HG03196 (cell line): Measurements from ENCODE around the gene AMBP.

ENCODE experiments used
- ATAC-seq: cut with Tn5 transposase; IDR thresholded peaks from one replicate; pipeline ENCODE4 v1.9.1; 2021; ENCODE audit not compliant: unreplicated experiment

AMBP gene

GRCh38 chr9:114112778-114113584, 34.9 kb upstream of the AMBP start:
- no peak for ATAC-seq

DNA sequence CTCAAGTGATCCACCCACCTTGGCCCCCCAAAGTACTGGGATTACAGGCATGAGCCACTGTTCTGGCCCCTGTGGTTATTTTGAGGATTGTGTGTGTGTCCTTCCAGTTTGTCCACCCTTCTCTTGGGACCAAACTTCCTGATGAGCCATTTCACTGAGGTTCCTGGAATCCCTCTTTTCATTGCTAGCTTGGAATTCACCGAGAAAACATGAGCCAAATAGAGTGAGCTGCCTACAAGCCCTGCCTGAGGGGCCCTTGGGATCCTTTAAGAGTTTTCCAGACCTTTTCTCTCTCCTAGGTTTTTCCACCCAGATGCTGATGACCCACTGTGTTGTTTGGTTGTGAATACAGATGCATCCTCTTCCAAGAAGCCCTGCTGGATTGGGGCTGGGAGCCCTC, 34.2 kb upstream of the AMBP start:
- no peak for ATAC-seq

DNA sequence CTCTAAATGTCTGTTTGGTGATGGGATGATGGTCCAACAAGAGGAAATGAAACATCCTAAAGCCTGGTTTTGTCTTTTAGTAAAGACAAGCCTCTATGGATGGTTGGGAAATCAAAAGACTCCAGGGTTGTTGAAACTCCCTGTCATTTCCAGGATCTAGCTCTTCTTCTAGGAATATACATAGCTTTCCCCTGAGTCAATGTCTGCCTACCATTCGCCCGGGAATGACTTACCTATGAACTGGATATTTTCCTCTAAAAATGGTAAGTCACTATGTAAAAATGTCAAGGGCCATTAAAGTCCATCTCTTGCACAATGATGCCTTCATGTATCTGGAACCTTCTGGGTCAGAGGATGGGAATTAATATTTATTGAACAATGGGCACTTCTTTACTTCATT, 32.1 kb upstream of the AMBP start:
- no peak for ATAC-seq

DNA sequence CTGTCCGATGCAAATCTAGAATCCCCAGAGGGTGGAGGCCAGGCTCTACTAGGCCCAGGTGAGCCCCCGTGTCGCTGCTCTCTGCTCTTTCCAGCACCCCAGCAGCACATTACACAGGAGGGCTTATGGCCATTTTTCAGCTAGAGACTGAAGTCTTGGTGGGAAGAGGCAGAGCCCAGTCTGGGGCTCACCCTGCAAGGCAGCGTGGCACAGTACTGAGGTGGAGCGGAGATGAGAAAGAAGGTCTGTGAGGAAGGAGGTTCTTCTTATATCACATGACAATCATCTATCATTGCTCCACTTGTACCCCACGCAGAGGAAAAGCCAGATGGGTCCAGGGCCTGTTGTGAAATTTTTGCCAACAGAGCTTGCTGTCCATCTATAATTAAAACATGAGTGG, 31.0 kb upstream of the AMBP start:
- no peak for ATAC-seq

- ATAC-seq = no peak
Measured at GRCh38 chr9:114108016-114108833, 30.1 kb upstream of the AMBP start.

DNA sequence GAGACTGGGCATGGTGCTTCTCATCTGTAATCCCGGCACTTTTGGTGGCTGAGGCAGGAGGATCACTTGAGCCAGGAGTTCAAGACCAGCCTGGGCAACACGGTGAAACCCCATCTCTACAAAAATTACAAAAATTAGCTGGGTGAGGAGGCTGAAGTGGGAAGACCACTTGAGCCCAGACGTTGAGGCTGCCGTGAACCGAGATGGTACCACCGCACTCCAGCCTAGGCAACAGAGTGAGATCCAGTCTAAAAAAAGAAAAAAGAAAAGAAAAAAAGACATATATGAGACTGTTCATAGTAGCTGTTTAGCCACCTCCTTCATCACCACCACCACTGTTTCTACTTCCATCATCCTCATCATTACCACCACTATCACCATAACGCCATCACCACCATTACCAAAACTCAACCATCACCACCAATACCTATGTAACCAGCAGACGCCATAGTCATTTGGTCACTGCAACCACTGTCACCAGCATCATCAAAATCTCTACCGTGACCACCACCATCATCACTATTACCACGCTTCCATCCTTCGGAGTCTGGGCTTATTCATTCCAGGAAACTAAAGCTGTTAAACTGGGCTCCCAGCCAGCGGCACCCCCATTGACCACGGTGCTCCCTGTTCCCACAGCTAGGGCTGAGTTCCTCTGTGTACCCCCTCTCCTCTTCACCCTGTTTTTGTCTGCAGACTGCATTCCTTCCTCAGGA, 29.3 kb upstream of the AMBP start:
- no peak for ATAC-seq

GRCh38 chr9:114105236-114105635, 27.1 kb upstream of the AMBP start:
- ATAC-seq = no peak

DNA sequence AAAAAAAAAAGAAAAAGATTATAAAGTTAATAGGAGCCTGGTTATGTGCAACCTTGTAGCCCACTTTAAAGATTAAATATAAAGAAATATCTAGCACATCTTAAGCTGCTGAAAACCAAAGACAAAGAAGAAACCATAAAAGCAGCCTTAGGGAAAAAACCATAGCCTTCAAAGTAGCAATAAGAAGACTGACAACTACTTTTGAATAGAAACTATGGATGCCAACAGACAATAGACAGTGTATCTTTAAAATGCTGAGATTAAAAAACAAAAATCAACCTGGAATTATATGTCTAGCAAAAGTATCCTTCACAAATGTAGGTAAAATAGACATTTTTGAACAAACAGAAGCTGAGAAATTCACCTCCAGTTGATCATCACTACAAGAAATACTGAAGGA, 24.4 kb upstream of the AMBP start:
- no peak for ATAC-seq

GRCh38 chr9:114100536-114100935, 22.4 kb upstream of the AMBP start:
- ATAC-seq = no peak

- no peak for ATAC-seq
Measured at GRCh38 chr9:114099669-114100270, 21.7 kb upstream of the AMBP start.

DNA sequence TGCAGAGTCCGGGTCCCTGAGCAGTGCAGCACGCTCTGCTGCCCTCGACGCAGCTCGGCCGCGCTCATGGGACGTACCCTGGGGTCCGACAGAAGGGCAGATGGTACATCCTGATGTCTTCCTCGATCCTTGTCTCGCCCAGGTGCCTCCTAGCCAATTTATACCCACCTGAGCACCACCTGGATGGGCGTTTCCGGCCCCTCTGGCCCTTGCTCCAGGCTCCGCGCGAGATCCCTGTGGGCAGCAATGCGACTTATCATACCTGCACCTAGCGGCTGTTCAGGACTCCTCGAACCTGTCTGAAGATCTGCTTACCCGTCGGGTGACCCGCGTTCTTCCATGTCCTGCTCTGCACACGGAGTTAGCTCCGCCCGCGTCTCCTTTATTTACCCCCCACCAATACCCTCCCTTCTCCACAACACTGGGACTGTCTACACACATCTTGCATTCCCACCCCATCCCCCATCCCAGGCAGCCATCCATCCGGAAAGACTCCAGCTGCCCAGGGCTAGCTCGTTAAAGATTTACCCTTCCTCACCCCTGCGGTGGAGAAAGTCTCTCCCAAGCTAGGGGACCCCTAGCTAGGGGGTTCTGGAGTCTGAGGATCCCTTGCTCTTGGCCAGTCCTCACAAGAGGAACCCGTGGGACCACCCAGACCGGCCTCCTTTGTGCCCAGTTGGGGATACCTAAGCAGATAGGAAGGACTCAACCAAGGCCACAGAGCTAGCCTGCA, 21.0 kb upstream of the AMBP start, which contains the start of gene KIF12:
Gene KIF12 (minus strand): TSS at position 357 of the 733 bp plus-strand sequence. CDS start 16 bp downstream, at position 341.
- no peak for ATAC-seq

GRCh38 chr9:114098021-114098935, 20.2 kb upstream of the AMBP start:
- no peak for ATAC-seq

- ATAC-seq = no peak
Measured at GRCh38 chr9:114097613-114098020, 19.5 kb upstream of the AMBP start.

DNA sequence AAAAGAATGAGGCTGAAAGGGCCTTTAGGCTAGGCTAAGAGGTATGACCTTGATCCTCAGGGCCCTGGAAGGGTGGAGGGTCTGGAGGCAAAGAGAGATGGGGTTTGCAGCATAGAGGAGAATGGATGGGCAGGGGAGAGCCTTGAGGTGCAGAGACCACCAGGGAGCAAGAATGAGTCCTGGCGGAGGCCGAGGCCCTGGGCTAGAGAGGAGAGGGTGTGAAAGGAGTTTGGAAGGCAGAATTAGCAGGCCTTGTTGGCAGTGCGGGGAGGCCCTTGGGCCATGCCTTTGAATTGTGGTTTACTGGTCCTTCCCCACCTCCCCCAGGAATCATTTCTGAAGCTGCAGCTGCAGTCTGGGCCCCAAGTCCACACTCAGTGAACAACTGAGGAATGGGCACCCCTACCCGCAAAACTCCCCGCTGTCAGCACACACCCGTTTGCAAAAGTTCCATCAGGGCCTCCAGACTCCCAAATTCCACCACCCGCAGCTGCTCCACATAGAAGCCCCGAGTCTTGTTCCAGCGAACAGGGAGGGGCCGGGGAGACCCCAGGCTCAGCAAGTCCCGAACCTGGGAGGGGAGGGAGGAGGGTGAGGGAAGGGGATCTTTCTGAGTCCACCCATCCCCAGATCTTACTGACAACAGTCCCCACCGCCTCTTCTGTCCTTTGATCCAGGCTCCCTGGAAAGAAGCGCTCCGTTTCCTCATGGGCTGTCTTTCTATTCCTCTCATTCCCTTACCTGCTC, 18.9 kb upstream of the AMBP start:
- no peak for ATAC-seq

- no peak for ATAC-seq
Measured at GRCh38 chr9:114096041-114096511, 18.0 kb upstream of the AMBP start.

DNA sequence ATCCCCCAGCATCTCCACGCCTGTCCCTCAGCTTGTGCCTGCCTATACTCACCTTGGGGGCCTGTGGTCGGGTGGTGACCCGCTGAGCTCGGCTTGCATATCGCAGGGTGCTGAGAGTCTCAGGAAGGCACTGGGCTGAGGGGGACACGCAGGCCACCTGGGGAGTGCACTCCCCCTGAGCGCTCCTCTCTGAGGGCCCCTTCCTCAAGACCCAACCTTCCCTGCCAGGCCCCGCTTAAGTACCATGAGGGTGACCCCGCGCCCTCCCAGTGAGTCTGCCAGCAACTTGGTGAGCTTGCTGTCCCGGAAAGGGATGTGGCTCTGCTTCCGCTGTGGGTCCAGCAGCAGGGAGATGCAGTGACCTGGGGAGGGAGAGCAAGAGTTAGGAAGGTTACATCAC, 16.9 kb upstream of the AMBP start:
- no peak for ATAC-seq

DNA sequence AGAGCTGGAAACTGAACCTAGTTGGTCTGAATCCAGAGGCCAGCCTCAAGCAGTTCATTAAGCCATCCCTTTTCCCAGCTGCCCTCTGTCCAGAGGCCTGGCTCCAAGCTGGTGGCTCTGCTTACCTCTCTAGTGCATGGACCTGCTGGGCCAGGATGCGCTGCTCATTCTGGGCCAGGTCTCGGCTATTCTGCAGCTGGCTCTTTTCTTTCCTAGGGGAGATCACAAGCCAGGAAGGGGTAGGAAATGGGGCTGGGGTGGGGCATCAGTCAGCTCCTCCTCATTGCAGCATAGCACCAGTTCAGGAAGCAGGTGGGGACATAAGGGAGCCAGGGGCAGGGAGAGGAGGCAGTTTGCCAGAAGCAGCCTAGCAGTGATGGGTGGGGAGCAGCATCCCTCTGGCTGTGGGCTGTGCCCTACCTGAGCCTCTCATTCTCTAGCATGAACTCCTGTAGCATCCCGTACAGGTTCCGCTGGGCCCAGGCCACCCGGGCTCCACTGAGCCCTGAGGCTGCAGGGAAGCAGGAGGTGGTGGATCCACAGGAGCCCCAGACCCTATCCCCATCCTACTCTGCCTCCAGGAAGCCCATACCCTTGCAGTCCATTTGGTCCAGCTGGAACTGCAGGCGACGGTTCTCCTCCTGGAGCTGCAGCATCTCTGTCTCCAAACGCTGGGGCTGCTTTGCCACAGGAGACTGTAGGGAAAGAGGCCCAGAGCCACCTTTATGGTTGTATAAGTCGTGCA, 15.8 kb upstream of the AMBP start:
- no peak for ATAC-seq

GRCh38 chr9:114093031-114093471, 15.0 kb upstream of the AMBP start:
- ATAC-seq = no peak
